RPMI7951 (cell line): ENCODE results near the gene EIF2S2. TPM values are rescaled to one million over a fixed set of nuclear protein-coding genes. Genes with fewer than 3 reads are reported as not detected.
A peak's percentile ranks its signal among the peaks of the same experiment; 100 is the strongest.

Experiments used
- DNase-seq: peaks from one replicate; pipeline ENCODE4 v3.0.0-alpha.2; 2012; ENCODE audit warnings: low read depth
- total RNA-seq: library from RNA; depleted of rRNA; stranded (reverse); fragments of >200 nt; shearing (Covaris generic); gene quantifications from 2 replicates; pipeline ENCODE4 v1.2.3, GENCODE V29; 2014

Gene EIF2S2
- total RNA-seq, 1 experiment from 2014 or later: 159 TPM

DNA sequence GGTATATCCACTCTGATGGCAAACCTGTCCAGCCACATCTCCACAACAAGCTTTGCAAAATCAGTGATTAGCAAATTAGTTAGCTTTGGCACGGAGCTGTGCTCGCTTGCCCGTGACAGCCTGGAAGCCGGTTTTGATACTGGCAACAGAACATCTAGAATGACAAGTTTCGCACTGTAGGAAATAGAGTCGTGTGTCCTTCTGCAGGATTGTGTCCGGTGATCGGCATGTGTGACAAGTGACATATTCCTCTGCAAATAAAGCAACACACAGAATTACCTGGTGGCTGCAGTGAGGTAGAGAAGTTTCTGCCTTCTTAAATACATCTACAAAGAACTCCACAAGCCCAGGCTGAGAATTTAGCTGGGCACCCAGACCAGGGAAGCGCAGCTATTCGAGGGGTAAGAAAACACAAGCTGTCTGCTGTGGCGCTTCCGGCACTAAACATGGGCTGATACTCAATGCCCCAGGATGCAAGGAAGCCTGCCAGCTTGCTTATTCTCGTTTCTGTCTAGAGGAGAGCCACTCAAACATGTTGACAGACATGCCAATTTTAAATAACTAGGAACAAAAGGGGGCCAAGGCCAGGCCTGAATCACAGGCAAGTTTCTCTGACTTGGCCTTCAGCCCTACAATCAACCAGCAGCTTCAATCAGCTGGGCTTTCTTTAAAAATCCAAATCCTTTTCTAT, 22.2 kb downstream of the EIF2S2 start:
- DNase-seq: no peak

DNA sequence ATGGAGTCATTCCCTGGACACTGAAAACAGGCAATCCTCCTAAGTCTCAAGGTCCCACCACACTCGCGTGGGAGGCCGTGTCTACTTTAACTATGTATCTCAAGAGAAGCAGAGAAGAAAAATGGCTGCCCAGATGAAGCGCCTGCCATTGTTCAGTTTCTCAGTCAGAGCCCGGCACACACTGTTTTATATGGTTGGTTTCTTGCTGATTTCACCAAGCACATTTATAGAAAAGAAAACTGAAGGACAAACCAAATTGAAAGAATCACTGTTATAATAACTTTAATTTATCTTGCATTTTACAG, 22.9 kb downstream of the EIF2S2 start:
- no peak for DNase-seq

DNA sequence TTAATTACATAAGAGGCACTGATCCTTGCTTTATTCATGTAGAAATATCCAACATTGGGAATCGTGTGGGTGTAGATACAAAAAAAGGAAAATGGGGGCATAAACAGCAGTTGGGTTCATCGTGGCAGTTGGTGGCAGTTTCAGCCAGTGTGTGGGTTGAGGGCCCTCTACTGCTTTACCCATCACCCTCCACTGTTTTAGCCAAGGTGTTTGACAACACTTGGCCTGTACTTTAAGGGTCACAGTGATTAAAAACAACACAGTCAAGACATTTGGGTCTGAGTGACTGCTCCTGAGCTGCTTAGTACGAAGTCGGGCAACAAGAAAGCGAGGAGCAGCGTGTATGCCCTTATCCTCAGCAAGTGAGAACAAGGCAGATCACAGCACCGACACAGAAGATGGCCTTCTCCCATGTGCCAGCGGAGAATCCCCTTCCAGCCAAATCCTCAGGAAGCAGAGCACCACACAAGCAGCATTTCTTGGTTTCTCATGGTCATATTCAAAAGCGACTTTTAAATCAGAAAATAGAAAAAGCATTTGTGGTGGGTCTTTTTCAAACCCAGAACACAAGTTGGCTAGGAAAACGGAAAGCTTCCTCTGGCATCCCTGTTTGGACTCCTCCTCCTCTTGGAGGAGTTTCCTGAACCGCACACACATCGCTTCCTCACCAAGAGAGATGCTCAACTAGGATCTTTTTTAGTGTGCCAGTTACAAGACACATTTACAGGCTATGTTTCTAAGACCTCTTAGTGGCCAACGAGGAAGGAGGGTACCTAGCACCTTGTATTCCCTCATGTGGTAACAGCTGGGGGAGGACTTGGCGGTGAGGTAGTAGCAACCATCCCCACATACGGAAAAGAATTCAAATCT, 23.5 kb downstream of the EIF2S2 start:
- DNase-seq: no peak

DNA sequence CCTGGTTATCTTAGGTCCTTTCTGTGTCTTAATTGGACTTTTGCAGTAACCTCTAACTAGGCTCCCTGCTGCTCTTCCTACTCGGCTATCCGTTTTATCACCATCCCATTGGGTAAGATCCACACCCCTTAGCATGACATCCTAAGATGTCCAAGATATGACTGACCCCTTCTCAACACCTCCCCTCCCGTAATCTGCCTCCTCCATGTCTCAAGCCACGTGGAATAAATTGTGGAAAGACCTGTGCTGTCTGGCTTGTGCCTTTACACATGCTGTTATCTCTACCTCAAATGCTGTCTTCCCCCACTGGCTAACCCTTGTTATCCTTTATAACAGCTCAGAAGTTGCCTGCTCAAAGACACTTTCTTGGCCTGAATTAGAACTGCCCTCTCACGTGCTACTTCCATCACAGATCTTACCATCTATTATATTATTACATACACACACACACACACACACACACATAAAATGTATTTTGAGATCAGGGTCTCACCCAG, 26.5 kb downstream of the EIF2S2 start:
- no peak for DNase-seq

DNA sequence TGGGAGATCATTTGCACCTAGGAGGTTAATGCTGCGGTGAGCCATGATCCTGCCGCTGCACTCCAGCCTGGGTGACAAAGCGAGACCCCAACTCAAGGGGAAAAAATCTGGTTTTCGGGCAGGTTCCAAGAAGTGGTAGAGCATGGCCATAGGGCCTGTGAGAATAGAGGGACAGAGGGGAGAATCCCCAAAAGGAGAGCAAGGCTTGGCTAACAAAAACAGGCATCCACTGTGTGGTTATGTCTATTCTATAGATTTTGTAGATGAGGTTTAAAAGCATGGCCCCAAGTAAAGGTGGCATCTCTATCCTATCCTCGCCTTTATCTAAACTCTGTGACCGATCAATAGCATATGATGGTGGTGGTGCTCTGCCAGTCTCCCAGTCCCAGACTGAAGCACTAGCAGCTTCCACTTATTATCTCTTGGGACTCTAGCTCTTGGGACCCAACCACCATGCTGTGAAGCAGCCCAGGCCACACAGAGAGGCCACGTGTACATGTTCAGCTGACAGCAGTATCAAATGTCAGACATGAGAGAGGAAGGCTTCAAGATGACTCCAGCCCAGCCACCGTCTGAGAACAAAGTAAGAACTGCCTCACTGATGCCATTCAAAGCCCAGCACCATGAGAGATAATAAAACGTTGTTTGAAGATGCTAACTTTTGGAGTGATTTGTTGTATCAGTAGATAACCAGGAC, 27.7 kb downstream of the EIF2S2 start:
- no peak for DNase-seq

DNA sequence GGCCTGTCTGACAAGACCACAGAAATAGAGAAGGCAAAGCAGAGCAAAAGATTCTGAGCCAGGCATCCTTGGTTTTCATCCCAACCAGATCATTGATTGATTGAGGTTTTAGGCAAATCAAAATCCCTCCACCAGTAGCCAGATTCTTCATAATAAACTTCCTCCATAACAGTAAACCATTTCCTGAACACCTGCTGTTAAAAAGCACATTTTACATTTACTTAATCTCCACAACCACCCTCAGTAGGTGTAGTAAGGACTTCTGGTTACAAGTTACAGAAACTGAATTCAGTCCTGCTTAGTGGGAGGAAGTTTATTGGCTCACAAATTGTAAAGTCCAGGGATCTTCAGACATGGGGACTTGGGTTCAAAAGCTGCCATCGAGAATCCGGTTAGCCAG, 28.3 kb downstream of the EIF2S2 start:
- DNase-seq: no peak

DNA sequence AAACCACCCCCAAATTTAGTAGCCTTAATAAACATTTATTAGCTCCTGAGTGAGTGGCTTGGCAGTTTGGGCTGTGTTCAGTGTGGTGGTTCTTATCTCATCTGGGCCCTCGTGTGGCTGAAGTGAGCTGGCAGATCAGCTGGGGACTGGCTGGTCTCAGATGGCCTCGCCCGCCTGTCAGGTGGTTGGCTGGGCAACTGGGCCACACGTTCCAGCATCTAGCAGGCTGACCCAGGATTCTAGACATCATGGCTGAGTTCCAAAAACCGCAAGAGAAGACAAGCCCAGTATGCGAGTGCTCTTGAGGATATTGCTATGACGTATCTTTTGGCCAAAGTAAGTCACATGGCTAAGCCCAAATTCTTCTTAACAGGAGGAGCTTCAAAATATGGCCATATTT, 28.9 kb downstream of the EIF2S2 start:
- peak; percentile 99 for DNase-seq

DNA sequence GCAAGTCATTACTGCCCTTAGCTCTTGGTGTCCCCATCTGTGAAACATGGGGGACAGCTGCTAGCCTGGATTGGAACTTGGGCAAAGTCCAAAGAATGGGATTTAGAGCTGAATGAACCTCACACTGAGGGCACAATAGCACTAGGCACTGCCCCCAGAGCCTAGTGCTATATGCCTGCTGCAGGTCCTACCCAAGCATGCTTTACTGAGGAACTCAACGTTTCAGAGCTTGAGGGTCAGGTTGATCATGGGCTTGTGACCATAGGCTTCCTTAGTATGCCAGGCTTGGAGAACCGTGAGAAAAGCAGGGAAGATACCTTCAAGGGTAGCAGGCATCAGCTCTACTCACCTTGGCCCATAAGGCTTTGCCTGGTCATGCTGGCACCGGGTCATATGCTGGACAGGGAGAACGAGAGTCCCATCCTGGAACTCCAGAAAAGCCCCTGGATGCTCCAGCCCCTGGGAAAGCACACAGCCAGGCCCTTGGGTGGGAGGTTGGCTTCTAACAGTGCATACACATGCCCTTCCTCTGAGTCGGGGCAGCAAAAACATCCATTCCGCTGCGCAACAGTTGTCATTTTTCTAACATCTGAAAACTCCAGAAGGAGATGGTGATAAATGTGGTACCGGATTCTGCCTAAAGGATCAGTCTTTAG, 29.7 kb downstream of the EIF2S2 start:
- no peak for DNase-seq

DNA sequence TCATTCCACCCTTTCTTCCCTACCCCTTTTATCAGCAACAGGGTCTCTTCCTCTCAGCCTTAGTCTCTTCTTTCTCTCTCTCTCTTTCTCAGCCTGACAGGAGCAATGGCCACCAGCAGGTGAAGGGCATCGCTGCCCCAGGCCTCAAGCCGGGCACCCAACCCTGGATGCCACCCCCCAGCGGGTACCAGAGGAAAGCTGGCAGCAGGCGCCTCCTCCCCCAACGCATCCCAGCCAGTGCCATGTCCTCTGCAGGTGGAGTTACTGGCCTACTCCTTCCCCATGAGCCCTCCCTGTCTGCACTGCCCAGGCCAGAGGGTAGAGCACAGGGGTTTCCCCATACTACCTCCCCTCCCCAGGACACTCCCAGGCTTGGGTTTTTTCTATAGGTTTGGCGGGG, 32.2 kb downstream of the EIF2S2 start:
- DNase-seq: no peak

DNA sequence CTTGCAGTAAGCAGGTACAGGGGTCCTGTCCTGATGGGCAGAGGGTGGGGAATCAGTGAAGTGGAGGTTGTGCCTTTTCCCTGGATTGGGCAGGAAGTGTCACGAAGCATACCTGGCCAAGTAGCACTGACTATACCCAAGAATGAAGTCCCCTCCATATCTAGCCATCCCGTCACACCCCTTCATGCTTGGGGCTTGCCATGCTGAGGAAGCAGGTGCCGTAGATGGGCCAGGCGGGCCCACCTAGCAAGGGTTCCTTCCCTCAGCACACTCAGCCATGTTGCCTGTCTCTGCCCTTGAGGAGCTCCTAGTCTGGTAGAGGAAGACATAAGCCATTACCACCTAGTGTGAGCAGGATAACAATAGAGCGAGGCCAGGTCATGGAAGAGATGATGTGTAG, 33.5 kb downstream of the EIF2S2 start:
- no peak for DNase-seq

DNA sequence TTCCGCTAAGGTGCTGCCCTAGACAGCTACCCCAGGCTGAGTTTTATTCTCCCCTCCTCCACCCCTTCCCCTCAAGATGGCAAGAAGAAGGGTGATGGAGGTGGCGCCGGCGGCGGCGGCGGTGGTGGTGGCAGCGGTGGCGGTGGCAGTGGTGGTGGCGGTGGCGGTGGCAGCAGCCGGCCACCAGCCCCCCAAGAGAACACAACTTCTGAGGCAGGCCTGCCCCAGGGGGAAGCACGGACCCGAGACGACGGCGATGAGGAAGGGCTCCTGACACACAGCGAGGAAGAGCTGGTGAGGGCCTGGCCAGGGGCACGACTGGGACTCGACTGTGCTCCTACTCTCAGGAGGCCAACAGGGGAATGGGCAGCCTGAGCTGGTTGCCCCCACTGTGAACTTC, 35.1 kb downstream of the EIF2S2 start:
- DNase-seq: no peak

DNA sequence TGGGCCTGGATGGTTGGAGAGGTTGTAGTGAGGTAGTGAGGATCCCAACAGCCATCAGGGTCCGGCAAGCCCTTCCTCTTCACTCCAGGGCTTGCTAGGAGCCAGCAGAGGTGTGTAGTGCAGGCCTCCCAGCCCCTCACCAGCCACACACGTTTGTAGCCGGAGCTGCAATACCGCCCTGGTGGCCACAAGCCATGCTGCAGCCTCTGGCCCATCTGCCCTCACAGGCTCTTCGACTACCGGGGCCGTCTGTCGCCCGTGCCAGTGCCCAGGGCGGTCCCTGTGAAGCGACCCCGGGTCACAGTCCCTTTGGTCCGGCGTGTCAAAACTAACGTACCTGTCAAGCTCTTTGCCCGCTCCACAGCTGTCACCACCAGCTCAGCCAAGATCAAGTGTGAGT, 36.4 kb downstream of the EIF2S2 start:
- no peak for DNase-seq

DNA sequence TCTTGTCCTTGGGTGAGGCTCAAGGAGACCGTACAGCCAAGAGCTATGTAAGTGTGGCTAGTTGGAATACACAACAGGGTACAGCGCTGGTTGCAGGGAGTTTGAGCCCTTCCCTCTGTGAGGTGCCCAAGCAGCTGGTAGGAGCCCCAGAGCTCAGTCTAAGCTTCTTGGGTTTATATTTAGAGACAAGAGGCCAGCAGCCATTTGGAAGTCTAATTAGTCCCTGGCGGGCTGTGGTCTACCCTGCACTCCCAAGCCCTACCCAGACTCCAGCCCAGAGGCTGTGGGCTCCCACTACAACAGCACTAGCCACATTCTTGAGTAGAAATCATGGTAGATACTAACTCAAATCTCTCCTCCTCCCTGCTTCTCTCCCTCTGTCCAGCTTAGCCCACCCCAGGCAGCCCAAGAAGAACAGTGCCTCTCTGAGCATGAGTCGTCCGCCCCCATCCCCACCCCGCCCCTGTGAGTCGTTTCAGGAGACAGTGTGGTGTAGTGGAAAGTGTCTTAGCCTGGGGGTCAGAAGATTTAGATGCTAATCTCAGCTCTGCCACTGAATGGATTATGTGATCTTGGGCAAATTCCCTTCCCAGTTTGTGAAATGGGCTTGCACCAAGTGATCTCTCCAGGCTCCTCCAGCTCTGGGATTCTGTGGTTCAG, 37.8 kb downstream of the EIF2S2 start:
- peak; percentile 54 for DNase-seq

DNA sequence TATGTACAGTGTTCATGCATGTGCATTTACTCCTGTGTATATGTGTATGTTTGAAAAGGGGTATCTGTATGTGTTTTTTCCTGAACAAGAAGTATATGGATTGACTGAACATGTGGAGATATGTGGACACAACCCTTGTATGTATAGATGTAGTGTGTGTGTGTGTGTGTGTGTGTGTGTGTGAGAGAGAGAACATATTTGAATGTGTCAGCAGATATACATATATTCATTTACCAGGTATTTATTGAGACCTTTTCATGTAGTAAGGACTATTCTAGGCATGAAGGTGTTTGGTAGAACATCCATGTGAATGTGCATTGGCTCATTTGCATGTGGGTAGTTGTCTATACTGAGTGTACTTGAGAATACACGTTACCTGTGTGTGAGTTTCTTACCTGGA, 39.3 kb downstream of the EIF2S2 start:
- no peak for DNase-seq

DNA sequence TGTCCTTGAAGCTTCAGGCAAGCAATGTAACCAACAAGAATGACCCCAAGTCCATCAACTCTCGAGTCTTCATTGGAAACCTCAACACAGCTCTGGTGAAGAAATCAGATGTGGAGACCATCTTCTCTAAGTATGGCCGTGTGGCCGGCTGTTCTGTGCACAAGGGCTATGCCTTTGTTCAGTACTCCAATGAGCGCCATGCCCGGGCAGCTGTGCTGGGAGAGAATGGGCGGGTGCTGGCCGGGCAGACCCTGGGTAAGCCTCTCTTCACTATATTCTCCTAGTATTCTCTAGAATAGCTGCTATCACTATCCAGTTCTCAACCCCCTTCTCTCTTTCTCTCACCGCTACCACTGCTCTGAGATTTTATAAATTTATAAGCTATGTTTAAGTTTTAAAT, 40.0 kb downstream of the EIF2S2 start:
- no peak for DNase-seq

DNA sequence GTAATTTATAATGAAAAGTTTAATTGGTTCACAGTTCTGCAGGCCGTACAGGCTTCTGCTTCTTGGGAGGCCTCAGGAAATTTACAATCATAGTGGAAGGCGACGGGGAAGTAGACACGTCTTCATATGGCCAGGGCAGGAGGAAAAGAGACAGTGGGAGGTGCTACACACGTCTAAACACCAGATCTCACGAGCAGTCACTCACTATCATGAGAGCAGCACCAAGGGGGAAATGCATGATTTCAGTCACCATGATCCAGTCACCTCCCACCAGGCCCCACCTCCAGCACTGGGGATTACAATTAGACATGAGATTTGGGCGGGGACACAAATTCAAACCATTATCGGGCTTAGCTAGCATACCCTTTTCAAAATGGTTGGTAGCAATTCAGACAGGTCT, 41.2 kb downstream of the EIF2S2 start:
- no peak for DNase-seq

DNA sequence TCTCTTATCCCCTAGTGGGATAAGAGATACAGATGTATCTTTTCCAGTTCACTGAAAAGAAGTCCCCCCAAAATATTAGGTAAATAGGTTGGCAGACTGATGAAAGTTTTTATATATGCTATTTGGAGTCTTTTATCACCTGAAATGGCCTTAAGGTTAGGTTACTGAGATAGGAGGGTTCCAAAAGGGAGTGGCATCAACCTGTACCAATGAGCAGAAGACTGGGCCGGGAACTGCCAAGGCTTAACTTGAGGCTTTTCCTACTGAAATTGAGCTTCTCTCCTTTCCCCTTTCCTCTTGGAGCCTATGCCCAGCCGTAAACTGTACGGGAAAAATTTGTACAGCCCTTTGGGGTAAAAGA, 42.0 kb downstream of the EIF2S2 start:
- DNase-seq: no peak

DNA sequence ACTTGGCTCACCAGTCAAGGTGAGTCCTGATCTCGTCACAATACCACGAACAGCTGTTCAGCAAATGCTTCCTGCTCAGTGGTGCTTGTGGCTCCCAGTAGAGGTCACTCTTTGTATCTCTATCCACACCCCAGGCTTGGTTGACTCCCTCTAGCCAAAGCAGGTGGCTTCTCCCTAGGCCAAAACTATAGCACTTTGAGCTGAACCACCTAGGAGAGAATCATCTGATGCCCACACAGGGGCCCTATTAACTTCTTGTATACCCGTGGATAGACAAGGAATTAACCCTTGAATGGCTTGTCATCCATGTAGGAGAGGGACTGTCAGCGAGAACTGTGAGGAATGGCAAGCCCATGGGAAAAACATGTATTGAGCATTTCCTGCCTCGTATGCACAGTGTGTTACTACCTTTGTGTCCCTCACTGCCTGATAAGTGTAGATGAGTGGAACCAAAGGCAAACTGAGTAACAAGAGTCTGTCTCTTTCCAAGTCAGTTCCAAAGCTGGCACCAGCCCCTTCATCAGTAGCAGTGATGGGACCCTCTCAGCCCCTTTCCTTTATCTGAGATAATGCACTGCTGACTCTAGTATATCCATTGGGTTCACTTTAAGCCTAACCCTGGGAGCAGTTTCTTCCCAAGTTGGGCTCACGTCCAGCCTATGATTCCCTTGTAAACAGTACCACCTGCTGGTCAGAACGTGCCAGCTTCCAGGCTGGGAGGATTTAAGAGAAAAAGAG, 42.5 kb downstream of the EIF2S2 start:
- DNase-seq: peak; percentile 80

DNA sequence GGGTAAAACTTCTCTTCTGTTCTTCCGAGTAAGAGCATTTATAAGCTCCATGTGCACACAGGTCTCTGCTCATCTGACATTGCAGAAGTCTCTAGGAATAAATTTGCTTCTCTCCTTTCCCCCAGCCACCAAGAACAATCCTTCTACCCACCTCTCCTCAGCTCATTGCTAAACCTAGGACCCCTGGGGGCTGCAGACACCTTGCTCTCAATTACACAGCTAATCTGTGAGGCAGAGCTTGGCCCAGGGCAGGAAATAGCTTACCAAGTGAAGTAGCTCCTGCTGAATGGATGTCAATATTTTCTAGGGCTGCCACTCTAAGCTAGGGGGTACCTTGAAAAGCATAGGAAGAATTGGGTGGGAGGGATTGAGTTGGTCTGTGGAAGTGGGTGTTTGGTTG, 44.0 kb downstream of the EIF2S2 start:
- no peak for DNase-seq

DNA sequence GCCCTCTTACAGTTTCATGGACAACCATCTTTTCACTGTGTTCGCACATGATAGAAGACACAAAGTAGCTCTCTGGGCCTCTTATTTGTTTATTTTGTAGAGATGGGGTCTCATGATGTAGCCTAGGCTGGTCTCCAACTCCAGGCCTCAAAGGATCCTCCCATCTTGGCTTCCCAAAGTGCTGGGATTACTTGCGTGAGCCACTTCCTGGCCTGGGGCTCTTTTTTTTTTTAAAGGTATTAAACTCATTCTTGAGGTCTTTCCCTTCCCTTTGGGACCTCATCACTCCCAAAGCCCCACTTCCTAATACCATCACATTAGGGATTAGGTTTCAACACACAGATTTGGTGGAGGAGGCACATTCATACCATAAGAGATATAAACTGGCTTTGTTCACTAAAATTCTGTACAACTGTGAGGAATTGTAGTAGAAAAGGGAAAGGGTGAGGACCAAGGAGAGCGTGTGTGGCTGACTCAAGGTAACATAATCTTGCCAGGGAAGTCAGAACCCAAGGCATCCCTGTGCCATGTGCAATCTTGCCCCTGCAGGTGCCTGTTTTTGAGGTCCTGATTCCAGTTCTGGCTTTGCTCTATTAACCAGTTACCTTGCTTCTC, 45.5 kb downstream of the EIF2S2 start:
- DNase-seq: peak; percentile 91

DNA sequence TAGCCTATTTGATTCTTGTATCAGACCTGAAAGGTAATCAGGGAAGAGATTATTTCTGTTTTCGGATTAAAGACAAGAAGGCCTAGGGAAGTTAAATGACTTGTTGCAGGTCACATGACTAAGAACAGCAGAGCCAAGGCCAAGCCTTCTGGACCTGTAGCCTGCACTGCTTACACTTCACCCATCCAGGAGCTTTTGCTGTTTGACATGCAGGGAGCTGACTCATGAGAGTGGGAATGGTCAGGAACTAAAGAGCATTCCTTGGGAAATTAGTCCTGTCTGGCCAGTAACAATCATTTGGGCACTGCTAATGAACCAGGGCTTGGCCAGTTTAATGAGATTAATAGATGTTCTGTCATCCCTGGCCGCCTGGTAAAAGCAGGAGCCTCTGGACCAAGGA, 46.8 kb downstream of the EIF2S2 start:
- DNase-seq: peak; percentile 84
